Stimulated activated naive CD8-positive, alpha-beta T cell treated with anti-CD3 and anti-CD28 coated beads, Interleukin-15, Interleukin-2, amounts not matched to agents 100 U/mL and 50 U/mL, for 24 hours (primary cell): ENCODE results near the gene NPPB.
A peak's percentile ranks its signal among the peaks of the same experiment; 100 is the strongest.

Experiments used
- ATAC-seq: fragments of 150-1000 bp; cut with Tn5 transposase; one replicate; pipeline ENCODE4 v1.10.0; 2021
- DNase-seq: peaks from one replicate; pipeline ENCODE4 v3.0.0; 2021

The NPPB gene

DNA sequence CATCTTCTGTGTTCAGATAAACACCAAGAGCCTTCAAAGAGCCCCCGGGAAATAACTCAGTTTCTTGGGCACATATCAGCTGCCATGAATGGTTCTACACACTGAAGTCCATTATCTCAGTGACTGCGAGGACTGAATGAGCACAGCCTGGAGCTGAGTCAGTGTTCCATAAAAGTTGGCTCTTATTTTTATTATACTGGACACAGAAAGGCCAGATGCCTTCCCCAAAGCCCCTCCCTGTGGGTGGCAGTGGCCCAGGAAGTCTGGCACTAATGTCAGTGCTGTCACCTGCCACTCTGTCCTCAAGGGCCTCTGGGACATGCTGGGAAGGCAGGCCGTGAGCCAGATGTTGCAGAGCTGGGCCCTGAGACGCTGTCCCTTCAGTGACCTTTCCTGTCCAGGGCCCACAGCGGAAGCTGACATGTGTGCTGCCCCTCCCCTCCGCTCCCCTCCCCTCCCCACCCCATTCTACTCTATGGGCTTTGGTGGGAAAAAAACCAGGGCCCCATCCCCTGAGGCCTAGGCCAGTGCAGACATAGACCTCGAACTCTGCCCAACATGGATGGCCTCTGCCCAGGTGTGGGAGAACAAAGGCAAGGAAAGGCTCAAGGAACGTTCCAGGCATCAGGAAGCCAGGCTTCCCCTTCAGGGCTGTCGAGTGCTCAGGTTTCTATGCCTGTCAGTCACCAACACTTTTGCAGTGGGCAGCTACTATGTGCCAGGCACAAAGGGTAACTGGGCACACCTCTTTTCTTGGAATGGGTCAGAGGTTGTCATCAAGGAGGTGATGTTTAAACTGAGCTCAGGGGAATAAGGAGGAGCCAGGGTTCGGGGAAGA lies 22.4 kb upstream of the NPPB start:
- no peak for DNase-seq
- ATAC-seq = no peak

DNA sequence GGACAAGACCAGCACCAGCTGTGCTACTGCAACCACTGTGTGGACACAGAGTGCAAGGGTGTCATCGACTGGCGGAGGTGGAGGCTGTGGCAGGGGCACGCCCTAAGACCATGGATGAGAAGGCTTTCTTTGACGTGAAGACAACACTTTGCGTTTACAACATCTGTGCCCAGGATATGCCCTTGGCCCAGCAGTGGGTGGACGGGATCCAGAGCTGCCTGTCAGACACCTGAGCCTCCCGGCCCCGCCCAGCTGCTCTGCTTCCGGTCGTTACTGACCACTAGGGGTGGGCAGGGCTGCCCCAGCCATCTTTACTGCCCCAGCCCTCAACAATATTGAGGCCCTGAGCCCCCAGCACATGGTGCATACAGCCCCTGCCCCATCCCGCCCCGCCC lies 21.4 kb upstream of the NPPB start:
- no peak for DNase-seq

DNA sequence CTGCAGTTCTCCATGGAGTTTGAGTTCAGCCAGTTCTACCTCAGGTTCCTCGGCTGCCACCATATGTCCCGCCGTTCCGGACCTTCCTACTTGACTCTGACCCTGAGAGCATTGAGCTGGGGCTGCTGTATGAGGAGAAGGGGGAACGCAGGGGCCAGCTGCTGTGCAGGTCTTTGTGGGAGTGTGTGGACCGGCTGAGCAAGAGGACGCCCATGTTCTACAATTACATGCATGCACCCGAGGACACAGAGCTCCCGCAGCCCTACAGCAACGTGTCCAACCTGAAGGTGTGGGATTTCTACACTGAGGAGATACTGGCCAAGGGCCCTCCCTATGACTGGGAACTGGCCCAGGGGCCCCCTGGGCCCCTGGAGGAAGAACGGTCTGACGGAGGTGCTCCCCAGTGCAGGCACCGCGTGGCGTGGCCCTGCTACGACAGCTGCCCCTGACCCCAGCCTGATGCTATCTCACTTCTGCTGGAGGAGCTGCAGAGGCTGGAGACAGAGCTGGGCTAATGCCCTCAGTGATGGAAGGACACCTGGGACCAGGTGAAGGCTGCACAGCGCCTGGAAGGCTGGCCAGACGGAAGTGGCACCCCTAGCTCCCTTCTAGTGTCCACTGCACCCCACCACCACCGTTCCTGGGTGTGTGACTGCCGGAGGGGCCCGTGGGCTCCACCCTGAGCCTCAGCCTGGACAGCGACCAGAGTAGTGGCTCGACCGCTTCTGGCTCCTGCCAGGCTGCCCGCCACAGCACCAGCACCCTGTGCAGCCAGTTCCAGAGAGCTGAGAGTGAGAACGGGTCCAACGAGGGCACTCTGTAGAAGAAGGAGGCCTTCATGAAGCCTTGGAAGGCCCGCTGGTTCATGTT lies 20.8 kb upstream of the NPPB start:
- ATAC-seq (no peak), DNase-seq (no peak)

More for the DNA sequence above, 21.4 kb upstream of the NPPB start:
- ATAC-seq = no peak

DNA sequence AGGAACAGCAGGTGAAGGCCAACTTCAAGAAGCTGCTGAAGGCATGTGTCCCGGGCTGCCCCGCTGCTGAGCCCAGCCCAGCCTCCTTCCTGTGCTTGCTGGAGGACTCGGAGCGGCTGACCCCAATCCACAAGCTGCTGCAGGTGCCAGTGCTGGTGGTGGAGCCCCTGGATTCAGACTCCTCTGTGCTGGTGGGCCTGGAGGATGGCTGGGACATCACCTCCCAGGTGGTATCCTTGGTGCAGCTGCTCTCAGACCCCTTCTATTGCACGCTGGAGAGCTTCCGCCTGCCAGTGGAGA lies 20.1 kb upstream of the NPPB start:
- peak; percentile 10 for ATAC-seq
- DNase-seq = no peak

DNA sequence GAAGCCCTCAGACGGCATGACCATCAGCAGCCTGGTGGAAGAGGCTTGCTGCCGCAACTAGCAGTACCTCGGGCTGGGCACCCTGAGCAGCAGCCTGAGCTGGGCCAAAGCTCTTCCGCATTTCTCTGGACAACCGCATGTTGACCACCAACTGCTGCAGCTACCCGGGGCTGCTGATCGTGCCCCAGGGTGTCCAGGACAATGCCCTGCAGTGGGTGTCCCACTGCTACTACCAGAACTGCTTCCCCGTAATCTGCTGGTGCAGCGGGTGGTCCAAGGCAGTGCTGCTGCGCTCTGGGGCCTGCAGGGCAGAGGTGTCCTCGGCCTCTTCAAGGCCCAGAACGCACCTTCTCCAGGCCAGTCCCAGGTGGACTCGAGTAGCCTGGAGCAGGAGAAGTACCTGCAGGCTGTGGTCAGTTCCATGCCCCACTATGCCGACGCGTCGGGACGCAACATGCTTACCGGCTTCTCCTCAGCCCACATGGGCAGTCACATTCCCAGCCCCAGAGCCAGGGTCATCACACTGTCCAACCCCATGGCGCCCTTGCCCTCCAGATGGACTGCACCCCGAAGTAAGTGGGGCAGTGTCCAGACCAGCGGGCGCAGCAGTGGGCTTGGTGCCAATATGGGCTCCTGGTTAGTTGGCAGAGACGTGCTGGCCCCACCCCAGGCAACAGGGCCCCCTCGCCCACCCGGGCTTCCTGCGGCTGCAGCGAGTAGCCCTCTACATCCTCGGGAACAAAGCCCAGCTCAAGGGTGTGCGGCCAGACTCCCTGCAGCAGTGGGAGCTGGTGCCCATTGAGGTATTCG lies 19.5 kb upstream of the NPPB start:
- no peak for ATAC-seq

DNA sequence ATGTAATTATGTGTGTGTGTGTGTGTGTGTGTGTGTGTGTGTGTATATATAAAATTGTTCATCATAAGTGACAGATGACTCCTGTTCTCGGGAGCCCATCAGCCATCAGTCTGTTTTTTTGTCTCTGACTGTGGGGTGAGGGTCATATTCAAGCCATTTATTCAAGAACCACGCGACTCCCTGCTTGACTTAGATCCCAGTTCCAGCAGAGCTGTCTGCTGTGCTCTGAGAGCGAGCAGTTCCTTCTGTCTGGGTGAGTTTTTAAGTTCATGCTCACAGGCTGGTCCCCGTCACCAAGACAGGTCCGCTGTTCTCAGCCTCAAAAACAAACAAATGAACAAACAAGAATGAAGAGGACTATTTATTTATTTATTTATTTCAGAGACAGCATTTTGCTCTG lies 18.3 kb upstream of the NPPB start:
- ATAC-seq (no peak), DNase-seq (no peak)

More for the DNA sequence above, 19.5 kb upstream of the NPPB start:
- no peak for DNase-seq

DNA sequence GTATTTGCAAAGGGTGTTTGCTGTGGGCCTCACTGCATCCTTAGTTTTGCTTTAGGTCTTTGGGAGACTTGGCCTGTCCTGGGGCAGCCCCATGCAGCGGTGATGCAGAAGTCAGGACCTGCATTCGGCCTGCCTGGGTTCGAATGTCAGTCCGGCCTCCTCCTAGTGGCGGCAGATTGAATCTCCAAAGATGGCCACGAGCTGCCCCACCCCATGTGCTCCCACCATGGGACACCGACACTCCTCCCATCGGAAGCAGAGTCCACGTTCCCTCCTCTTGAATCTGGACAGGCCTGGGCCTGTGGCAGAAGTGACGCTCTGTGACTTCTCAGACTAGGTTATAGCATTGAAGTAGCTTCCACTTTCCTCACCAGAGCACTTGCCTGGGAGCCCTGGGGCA lies 16.3 kb upstream of the NPPB start:
- DNase-seq (no peak), ATAC-seq (no peak)

DNA sequence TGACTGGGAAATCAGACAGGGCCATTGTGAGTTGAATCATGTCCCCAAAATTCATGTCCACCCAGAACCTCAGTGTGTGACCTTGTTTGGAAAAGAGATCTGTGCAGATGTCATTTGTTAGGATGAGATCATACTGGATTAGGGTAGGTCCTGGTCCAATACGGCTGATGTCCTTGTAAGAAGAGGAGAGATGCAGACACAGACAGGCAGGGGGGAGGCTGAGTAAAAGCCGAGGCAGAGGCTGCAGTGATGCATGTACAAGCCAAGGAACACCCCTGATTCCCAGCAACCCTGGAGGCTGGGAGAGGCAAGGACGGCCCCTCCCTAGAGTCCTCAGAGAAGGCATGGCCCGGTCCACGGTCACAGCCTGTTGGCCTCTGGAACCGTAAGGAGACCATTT lies 15.9 kb upstream of the NPPB start:
- DNase-seq (no peak), ATAC-seq (no peak)

DNA sequence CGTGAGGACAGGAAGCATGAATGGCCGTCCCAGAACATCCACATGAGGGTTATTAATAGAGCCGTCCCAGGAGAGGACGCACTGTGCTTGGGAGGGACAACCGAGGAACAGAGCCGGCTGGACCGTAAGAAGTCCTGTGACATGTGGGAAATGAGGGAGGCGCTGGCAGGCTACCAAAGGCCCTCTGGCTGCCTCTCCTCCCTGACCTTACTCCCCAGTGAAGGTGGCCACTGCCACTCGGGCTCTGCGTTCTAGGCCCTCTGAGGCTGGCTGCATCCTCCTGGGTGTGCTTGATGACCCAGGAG lies 15.5 kb upstream of the NPPB start:
- ATAC-seq (no peak), DNase-seq (no peak)

DNA sequence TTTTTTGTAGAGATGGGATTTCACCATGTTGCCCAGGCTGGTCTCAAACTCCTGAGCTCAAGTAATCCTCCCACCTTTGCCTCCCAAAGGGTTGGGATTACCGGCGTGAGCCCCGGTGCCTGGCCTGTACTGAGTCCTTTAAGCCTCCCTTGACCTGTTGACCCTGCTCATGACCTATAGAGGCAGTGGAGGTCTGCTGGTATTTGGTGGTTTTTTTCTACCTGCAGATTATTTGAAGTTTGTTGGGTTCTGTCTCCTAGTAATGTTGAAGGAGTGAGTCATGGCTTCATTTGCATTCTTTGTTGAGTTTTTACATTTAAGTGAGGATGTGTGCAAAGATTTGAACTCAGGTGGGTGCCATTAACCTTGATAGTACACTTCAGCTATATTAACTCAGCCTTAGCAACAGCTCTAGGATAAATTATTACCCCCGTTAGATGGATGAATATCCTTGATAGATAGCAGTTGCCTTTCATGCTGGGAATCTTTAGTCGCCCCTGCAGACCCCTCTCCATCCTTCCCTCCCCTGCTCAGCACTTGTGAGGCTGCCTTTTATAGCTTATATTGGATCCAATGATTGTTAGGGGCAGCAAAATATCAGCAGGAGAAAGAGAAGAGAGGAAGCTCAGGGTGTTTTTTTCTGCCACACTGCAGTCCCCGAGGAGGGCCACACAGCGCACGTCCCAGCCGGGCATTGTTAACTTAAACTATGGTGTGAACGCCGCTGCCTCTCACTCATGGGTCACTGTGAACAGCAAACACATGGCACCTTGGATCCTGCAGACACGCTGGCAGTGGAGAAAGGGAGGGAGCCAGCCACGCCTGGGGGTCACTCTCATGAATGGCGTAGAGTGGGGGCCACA lies 14.9 kb upstream of the NPPB start:
- DNase-seq = no peak
- no peak for ATAC-seq

DNA sequence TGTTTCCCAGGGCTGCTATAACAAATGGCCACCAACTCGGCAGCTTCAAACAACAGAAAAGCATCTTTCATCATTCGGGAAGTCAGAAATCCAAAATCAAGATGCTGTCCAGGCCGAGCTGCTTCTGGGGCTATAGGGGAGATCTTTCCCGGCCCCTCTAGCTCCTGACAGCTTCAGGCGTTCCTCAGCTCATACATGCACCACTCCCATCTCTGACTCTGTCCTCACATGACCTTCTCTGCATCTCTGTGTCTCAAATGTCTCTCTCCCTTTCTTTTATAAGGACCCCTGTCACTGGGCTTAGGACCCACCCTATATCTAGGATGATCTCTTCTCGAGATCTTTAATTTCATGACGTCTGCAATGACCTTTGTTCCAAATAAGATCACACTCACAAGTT lies 13.8 kb upstream of the NPPB start:
- no peak for DNase-seq

DNA sequence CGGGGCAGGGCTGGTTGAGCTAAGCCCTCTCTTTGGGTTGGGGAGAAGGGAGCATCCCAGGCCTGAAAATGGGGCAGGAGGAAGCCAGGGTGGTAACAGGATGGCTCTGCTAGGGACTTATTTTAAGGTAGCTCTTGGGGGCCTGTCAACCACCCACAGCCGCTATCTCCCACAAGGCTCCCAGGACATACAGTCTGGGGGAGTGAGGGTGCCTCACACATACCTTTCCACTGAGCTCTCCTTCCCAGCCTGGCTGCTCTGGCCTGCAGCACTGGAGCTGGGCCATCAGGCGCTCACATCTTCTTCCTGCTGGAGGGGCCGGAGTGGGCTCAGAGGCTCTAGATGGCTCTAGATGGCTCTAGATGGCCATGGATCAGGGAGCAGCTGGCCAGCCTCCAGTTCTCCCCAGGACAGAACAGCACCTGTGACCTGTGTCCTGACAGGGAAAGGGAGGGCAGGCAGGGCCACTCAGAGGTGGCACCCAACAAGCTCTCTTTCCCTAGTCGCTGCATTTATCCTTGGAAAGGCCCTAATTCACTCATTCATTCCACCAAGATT lies 11.0 kb upstream of the NPPB start:
- ATAC-seq (no peak), DNase-seq (no peak)

More for the DNA sequence above, 13.8 kb upstream of the NPPB start:
- no peak for ATAC-seq

DNA sequence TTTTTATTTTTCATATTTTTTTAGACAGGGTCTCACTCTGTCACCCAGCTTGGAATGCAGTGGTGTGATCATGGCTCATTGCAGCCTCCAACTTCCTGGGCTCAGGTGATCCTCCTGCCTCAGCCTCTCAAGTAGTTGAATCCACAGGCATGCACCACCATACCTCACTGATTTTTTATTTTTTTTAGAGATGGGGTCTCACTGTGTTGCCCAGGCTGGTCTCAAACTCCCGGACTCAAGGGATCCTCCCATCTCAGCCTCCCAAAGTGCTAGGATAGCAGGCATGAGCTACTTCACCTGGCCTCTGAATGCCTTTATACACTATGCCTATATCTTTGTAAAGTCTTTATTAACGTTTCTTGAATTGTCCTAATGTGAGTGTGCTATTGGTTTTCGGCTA lies 10.4 kb upstream of the NPPB start:
- ATAC-seq (no peak), DNase-seq (no peak)

DNA sequence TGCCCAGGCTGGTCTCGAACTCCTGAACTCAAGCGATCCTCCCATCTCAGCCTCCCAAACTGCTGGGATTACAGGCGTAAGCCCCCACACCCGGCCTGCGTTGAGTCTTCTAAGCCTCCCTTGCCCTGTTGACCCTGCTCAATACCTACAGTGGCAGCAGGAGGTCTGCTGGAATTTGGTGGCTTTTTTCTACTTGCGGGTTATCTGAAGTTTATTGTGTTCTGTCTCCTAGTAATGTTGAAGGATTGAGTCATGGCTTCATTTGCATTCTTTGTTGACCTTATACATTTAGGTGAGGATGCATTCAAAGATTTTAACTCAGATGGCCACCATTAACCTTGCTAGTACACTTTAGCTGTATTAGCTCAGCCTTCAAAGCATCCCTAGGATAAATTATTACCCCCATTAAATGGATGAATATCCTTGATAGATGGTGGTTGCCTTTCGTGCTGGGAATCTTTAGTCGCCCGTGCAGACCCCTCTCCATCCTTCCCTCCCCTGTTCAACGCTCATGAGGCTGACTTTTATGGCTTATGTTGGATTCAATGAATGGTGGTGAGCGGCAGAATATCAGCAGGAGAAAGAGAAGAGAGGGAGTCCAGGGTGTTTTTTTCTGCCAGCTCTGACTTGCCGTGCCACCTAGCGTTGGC lies 9.7 kb upstream of the NPPB start:
- no peak for ATAC-seq
- DNase-seq = no peak

DNA sequence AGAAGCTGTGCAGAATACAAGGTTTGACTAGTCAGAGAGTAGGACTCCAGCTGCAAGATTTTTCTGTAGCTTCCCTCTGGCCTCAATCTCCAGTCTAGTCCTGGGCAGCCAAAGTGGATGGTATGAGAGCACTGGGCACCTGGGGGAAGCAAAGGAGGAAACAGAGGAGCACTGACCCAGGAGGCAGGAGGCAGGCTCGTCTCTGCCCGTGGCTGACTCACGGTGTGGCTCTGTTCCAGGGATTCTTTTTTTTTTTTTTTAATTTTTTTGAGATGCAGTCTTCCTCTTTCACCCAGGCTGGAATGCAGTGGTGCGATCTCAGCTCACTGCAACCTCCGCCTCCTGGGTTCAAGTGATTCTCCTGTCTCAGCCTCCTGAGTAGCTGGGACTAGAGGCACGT lies 4.1 kb upstream of the NPPB start:
- DNase-seq (no peak), ATAC-seq (peak; percentile 12)

DNA sequence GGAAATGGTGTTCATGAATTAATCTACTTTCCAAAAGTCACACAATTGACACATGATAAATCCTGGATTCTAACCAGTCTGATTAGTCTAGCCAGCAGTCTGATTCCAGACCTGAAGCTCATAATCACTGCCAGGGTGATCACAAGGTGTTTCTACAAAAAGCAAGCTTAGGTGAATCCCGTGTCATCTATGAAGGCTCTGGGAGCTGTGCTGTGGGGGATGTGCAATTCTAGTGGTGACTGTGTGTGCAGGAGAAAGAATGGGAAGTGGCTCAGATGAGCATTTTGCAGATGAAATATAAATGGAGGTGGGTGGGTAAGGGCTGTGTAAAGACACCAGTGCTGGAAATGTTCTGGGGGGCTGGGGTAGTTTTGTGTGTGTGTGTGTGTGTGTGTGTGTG lies 1.8 kb upstream of the NPPB start:
- ATAC-seq = no peak
- no peak for DNase-seq

DNA sequence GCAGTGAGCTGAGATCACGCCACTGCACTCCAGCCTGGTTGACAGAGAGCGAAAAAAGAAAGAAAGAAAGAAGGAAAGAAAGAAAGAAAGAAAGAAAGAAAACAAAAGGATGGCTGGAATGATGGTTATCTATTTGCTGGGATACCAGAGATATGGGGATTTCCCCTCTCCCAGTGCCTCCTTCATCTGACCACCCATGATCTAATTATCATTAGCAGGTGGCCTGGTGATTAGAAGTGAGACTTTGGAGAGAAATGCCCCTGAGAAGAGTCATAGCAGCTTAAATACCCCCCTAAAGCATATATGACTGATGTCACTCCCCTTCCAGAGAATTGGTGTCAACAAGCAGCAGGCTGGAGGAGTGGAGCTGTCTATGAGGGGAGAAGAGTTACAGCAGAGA lies 1.3 kb upstream of the NPPB start:
- ATAC-seq (no peak), DNase-seq (no peak)

DNA sequence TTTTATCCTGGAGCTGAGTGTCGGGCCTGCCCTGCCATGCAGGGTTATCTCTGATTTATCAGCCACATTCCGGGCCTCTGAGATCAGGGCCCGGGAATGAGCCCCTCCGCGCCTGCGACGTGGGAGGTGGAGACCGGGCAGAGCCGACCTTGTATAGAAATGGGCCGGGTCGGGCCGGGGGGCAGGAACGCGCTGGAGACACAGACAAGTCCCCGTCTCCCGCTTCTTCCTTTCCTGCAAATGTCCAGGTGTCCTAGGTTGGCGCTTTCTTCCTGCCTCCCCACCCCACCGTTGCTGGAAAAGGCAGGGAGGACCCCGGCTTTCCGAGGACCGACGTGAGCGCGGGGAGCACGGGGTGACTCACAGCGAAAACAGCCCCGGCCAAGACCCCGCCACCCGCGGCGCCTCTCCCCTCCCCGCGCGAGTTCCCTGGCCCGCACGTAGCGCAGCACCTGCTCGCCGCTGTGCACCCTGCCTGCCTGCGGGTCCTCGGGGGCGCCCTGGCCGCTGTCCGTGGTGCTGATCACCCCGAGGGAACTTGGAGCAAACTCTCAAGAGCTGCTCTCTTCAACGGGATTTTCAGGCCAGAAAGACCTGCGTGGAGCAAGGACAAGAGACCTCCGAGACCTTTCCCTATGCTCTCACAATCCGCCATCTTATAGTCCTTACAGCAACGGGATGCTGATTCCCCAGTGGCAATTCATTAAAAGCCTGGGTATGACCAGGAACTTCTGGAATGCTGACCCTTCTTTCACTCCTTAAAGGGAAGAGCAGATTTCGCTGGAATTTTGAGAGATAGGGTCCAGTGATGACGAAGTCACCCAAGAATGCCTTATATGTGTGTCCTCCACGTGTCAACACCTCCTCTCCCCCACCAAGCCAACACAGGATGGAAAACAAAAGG lies 475 bp upstream of the NPPB start:
- DNase-seq (peak; percentile 77), ATAC-seq (peak; percentile 45)

DNA sequence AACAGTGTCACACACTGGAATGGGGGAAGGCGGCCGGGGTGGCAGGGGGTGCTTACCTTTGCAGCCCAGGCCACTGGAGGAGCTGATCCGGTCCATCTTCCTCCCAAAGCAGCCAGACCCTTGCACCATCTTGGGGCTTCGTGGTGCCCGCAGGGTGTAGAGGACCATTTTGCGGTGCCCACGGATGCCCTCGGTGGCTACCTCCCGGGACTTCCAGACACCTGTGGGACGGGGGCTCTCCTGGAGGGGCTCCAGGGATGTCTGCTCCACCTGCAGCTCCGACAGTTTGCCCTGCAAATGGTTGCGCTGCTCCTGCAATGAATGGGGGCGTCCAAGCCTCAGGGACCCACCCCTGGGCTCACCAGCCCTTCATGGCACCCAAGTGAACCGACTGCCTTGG lies 587 bp downstream of the NPPB start:
- no peak for ATAC-seq
- DNase-seq = no peak
